HEK293 (cell line): ENCODE results near the gene BAZ2B.

Experiments used
- ZNF175 ChIP-seq: fragments of 450-650 bp; formaldehyde crosslinking; IDR thresholded peaks from 2 replicates; pipeline ENCODE4 v1.5.1; 2016; ENCODE audit warnings: missing biosample characterization, missing genetic modification characterization
- ZNF2 ChIP-seq: fragments of 450-650 bp; formaldehyde crosslinking; IDR thresholded peaks from 2 replicates; pipeline ENCODE4 v1.5.1; 2016; ENCODE audit warnings: missing biosample characterization, missing genetic modification characterization

GRCh38 chr2:159623436-159623835 is 7.1 kb upstream of the BAZ2B start:
- no peak for TF ChIP-seq ZNF2 (tag by site-specific recombination)
- no peak for TF ChIP-seq ZNF175 (tag by site-specific recombination)
